ENCODE results near the gene AK2. TPM values are rescaled to one million over a fixed set of nuclear protein-coding genes. Genes with fewer than 3 reads are reported as not detected.

Gene AK2
- total and polyA plus RNA-seq, 10 of the 15 experiments (the other 5 are each of a cell fraction or from before 2014, with no cell fraction given): 52.3 to 500 (median 278) TPM

DNA sequence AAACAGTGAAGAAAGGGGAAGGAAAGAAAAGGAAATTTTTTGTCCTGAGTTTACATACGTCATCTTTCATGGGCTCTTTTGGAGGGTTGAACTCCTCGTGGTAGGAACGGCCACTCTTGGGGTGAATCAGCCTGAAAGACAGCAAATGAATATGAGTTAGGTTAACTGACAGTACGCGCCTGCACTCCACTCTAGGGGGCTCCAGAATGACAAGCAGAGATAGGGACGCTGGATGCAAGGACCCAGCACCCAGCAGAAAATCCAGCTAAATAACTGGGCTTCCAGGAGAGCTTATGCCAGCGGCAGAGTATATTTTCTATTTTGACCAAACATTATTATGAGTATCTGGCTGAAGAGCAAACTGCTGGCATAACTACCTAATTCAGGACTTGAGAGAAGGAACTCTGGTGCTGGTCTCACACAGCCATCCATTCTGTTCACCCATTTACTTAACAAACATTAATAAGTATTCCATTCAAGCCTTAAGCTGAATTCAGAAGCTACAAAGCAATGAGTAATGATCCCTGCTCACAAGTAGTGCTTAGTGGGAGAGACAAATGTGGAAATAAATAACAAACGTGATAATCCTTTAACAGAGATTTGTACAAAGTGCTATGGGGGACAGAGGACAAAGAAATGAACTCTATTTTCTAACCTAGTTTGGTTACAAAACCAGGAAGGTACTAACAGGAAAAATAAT, 22.1 kb downstream of the AK2 start:
- intact Hi-C loops (cut with micrococcal nuclease; ENCODE audit: unreplicated experiment): no loop called here
- WGBS (ENCODE audit: insufficient coverage, insufficient replicate concordance, low lambda C conversion rate, missing lambda C conversion rate): 85% methylated on average over 8 of the region's 8 CpGs
- no peak for FAIRE-seq

More for the DNA sequence above, 22.1 kb downstream of the AK2 start:
- Histone ChIP-seq H3K79me2 (ENCODE audit: control insufficient read depth, insufficient read depth, low read length) (no peaks in the 10 kb centered on the region), H3K36me3 (ENCODE audit: control insufficient read depth in 2 of 2, insufficient read depth in 2 of 2, low read length in 1 of 2) (peaks cover 26 to 38% of the 10 kb centered on the region in 2 experiments), H3K27me3 (replicated peaks in 1 of 2; ENCODE audit: control insufficient read depth in 2 of 2, insufficient read depth in 2 of 2, low read length in 1 of 2) (no peaks in the 10 kb centered on the region), H3K4me1 (ENCODE audit: control insufficient read depth, insufficient read depth, low read length) (no peaks in the 10 kb centered on the region), H3K9ac (ENCODE audit: control insufficient read depth, insufficient read depth, low read length) (no peak overlapping the region), H2AFZ (ENCODE audit: control insufficient read depth, low read depth, low read length) (no peak overlapping the region), H4K20me1 (ENCODE audit: control insufficient read depth, insufficient read depth) (no peaks in the 10 kb centered on the region), H3K9me3 (replicated peaks; ENCODE audit: control insufficient read depth, insufficient read depth, low read length) (no peaks in the 10 kb centered on the region), H3K4me2 (ENCODE audit: control insufficient read depth, insufficient read depth) (no peak overlapping the region), H3K27ac (ENCODE audit: control insufficient read depth, insufficient read depth) (no peak overlapping the region), H3K4me3 (no peak overlapping the region)
- in situ Hi-C loops (cut with MboI): no loop called here
- no peak for DNase-seq (ENCODE audit: low read depth, low spot score)
- ATAC-seq: no peak
- TF ChIP-seq IKZF2 (IDR thresholded peaks at IDR 0.05) (no peak), ZNF217 (IDR thresholded peaks at IDR 0.05) (no peak), MTA3 (IDR thresholded peaks at IDR 0.05; ENCODE audit: borderline replicate concordance, low read length) (no peak), EED (IDR thresholded peaks at IDR 0.05; ENCODE audit: low read depth) (no peak), RAD51 (IDR thresholded peaks at IDR 0.05) (no peak), EP300 (IDR thresholded peaks at IDR 0.05; ENCODE audit: borderline replicate concordance in 1 of 2, control insufficient read depth in 1 of 2, low read depth in 2 of 2, low read length in 2 of 2) (no peak), NFIC (IDR thresholded peaks at IDR 0.05; ENCODE audit: low read depth, low read length) (no peak)
- TF ChIP-seq, protein P1, sequence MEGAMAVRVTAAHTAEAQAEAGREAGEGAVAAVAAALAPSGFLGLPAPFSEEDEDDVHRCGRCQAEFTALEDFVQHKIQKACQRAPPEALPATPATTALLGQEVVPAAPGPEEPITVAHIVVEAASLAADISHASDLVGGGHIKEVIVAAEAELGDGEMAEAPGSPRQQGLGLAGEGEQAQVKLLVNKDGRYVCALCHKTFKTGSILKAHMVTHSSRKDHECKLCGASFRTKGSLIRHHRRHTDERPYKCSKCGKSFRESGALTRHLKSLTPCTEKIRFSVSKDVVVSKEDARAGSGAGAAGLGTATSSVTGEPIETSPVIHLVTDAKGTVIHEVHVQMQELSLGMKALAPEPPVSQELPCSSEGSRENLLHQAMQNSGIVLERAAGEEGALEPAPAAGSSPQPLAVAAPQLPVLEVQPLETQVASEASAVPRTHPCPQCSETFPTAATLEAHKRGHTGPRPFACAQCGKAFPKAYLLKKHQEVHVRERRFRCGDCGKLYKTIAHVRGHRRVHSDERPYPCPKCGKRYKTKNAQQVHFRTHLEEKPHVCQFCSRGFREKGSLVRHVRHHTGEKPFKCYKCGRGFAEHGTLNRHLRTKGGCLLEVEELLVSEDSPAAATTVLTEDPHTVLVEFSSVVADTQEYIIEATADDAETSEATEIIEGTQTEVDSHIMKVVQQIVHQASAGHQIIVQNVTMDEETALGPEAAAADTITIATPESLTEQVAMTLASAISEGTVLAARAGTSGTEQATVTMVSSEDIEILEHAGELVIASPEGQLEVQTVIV (IDR thresholded peaks at IDR 0.05; ENCODE audit: borderline replicate concordance, partially characterized antibody): no peak
- TF ChIP-seq, protein P2, sequence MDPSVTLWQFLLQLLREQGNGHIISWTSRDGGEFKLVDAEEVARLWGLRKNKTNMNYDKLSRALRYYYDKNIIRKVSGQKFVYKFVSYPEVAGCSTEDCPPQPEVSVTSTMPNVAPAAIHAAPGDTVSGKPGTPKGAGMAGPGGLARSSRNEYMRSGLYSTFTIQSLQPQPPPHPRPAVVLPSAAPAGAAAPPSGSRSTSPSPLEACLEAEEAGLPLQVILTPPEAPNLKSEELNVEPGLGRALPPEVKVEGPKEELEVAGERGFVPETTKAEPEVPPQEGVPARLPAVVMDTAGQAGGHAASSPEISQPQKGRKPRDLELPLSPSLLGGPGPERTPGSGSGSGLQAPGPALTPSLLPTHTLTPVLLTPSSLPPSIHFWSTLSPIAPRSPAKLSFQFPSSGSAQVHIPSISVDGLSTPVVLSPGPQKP (IDR thresholded peaks at IDR 0.05; ENCODE audit: low read depth, low read length): no peak
- TF ChIP-seq, protein P3, sequence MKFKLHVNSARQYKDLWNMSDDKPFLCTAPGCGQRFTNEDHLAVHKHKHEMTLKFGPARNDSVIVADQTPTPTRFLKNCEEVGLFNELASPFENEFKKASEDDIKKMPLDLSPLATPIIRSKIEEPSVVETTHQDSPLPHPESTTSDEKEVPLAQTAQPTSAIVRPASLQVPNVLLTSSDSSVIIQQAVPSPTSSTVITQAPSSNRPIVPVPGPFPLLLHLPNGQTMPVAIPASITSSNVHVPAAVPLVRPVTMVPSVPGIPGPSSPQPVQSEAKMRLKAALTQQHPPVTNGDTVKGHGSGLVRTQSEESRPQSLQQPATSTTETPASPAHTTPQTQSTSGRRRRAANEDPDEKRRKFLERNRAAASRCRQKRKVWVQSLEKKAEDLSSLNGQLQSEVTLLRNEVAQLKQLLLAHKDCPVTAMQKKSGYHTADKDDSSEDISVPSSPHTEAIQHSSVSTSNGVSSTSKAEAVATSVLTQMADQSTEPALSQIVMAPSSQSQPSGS (IDR thresholded peaks at IDR 0.05; ENCODE audit: low read length): no peak
- TF ChIP-seq, protein P4, sequence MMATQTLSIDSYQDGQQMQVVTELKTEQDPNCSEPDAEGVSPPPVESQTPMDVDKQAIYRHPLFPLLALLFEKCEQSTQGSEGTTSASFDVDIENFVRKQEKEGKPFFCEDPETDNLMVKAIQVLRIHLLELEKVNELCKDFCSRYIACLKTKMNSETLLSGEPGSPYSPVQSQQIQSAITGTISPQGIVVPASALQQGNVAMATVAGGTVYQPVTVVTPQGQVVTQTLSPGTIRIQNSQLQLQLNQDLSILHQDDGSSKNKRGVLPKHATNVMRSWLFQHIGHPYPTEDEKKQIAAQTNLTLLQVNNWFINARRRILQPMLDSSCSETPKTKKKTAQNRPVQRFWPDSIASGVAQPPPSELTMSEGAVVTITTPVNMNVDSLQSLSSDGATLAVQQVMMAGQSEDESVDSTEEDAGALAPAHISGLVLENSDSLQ (IDR thresholded peaks at IDR 0.05): no peak
- ChIA-PET SMC1A (ENCODE audit: uncharacterized antibody, unreplicated experiment) (interaction anchor here (0.7 to 1.7 kb wide), 9 partner anchors 8 to 81 kb away, joined by 3 to 4 read pairs (median 3); no protein-coding TSS in a partner anchor), CTCF (interaction anchor here (0.9 to 1.6 kb wide), 3 partner anchors 20 to 81 kb away, joined by 3 to 4 read pairs (median 3); no protein-coding TSS in a partner anchor), RAD21 (ENCODE audit: unreplicated experiment) (no interaction called here), POLR2A (interaction anchor here (1.8 kb wide), 1 partner anchor 22 kb away, joined by 5 read pairs; no protein-coding TSS in a partner anchor)
- BruUV-seq (replicated peaks): no TSS peak
